Amniotic epithelial cell (primary cell): ENCODE measurements around the gene LAMA3.
A peak's percentile ranks its signal among the peaks of the same experiment; 100 is the strongest.

Experiments used
- DNase-seq: peaks from one replicate; pipeline ENCODE4 v3.0.0-alpha.2; 2010; ENCODE audit warnings: low read depth

The LAMA3 gene

DNA sequence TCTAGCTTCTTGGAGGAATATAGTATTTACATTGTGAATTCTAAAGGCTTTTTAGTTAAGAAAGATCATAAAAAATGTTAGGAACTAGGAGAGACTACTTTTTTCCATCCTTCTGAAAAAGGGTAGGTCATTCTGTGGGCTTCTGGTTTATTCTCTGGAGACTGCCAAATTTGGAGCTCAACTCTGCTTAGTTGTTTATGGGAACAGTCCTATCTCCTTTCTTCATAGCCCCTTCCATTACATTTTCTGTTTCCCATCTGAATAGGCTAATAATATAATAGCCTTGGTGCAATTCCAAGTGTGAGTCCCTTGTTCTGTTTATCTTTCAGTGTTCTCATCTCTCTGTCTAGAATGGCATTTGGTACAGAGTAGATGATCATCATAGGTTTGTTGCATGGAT is 15.6 kb downstream of the LAMA3 start:
- no peak for DNase-seq

DNA sequence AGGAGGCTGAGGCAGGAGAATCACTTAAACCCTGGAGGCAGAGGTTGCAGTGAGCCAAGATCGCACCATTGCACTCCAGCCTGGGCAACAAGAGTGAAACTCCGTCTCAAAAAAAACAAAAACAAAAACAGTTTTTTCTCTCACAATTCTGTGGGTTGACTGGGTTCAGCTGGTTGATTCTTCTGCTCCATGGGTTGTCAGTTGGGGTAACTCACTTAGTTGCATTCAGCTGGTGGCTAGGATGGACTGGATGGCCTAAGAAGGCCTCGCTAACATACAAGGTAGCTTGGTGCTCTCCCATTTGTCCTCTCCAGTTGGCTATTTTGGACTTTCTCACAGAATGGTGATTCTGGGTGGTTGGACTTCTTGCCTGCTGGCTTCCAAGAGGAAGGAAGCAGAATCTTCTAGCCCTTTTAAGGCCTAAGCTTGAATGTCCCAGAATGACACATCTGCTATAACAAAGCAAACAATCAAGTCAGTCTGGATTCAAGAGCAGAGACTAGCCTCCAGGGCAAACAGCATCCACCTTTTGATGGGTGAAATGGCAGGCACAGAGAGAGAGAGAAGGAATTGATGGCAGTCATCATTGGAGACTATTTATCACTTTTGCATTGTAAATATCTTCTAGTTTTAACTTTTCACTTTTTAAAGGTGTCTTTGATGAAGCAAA is 17.9 kb downstream of the LAMA3 start:
- no peak for DNase-seq

DNA sequence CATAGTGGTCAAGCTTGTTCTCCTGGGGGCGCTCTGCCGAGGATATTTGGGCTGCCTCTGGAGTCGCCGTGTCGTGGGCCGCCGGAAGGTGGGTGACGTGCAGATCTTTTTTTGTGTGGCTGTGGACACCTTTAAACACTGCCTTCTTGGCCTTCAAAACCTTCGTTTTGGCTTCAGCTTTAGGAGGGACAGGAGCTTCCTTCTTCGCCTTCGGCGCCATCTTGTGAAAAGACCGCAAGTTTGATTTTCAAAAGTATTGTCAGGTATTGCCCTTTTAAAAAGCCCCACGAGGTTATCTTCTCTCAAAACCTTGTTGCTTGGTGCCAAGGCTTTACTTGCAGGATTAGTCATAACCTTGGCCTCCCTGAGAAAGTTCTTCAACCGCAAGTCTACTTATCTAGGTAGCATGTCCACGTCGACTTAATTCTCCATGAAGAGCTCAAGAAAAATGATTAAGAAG is 20.8 kb downstream of the LAMA3 start:
- DNase-seq: peak; percentile 99

DNA sequence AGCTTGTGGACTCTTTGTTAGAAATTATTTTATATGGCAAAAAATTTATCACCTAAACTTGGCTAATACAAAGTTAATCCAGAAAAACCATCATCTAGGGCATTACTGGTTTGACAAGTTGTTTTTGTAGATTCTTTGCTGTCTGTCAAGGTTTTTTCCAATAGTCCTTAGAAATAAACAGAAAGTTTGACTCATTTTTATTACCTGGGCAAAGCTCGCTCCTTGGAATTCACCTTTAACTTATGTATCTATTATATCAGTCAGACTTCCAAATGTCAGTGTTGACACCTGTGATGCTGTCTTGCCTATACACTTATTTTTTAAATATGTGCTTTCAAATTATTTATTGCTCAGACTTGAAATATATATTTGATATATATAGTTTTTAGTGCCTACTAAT is 21.7 kb downstream of the LAMA3 start:
- DNase-seq: no peak

DNA sequence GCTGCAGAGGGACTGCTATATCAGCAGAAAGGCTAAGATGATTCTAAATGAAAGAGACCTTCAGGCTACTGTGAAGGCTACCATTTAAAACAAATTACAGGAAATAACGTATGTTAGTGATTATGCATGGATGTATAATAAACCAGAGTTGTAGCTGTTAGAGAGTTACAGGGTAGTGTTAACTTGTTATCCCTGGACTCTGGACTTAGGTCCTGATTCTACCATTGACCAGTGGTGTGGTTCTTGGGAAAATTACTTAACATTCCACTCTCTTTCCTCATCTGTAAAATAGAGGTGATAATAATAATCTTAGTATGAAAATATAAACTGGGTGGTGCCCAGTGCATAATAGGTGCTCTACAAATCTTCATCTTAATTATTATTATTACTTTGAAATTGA is 22.2 kb downstream of the LAMA3 start:
- no peak for DNase-seq

DNA sequence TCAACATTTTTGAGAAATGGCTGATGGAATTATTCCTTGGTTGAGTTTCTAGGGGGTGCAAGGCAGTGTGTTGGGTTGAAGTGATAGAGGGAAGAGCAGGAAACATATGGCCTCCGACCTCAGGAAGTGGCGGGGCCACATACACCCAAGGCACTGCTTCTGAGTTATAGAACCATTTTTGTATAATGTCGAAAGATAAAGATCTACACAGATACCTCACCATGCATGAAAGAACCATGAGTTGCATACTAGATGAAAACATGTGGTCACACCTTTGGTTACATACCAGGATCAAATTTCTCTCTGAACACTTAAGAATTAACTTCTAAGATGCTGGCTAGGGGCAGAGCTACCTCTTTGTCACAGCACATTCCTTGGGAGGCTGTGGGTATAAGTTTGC is 23.2 kb downstream of the LAMA3 start:
- DNase-seq: no peak

DNA sequence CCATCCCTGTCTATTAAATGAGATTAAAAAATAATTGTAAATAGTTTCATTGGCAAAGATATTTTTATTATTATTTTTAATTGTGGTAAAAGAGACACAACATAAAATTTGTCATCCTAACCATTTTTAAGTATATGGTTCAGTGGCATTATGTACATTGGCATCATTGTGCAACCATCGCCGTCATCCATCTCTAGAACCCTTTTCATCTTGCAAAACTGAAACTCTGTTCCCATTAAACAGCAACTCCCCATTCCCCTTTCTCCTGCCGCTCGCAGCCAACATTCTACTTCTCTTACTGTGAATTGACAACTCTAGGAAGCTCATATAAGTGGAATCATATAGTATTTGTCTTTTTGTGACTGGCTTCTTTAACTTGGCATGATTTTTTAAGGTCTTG is 25.3 kb downstream of the LAMA3 start:
- no peak for DNase-seq

DNA sequence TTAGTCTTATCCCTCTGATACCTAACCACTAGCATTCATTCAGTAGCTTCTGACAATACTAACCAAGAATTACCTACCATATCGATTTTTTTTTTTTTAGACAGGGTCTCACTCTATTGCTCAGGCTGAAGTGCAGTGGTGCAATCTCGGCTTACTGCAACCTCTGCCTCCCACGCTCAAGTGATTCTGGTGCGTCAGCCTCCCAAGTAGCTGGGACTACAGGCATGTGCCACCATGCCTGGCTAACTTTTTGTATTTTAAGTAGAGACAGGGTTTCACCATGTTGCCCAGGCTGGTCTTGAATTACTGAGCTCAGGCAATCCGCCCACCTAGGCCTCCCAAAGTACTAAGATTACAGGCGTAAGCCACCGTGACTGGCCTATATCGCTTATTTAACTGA is 26.8 kb downstream of the LAMA3 start:
- DNase-seq: peak; percentile 79

DNA sequence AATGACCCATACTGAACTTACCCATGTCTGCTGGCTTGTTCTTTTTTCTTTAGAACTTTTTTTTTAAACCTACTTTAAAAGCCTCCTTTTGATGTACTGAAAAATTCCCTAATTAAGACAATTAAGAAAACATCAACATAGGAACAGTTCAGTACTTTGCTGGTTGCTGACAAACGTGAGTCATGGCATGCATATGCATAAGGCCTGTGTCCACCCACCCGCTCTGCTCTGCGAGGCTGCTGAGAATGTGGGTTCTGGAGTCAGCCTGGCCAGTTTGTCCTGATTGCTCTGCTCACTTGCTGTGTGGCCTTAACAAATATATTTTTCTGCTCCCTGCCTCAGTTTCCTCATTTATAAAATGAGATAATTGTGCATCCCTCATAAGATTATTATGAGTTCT is 27.3 kb downstream of the LAMA3 start:
- peak; percentile 94 for DNase-seq

DNA sequence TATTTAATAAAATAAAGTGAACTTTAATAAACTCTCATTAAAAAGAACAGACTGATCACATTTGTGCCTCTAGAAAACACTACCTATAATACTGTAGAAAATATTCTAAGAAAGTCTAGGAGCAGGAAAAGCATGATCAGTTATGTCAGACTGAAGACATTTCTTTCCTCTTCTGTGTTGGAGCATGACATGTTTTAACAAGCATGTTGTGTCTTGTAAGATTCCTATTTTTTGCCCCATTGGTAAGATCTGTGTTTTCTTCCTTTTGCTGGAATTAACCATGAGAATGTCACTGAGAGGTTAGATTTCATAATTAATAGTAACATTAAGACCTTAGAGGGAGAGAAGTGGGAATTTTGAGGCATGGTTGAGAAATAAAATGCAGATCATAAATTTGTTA is 27.7 kb downstream of the LAMA3 start:
- peak; percentile 29 for DNase-seq

DNA sequence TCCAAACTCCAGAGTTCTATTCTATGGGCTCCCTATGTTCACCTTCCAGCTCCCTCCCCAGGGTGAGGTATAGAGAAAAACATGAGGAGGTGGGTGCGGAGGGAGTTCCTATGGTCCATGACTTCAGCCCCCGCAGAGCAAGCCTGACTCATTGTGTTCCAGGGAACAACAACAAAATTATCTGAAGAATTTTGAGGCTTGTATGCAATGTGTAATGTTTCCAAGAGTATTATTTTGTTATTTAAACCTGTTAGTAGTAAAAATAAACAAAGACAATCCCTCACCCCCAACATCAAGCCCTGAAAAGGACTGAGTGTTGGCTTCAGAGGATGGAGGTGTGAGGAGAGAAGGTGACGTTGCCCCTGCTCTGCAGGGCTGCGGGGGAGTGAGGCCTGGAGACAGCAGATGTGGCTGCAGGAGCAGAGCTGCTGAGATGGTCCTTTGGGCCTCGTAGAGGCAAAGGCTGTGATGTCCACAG is 29.0 kb downstream of the LAMA3 start:
- DNase-seq: peak; percentile 96

DNA sequence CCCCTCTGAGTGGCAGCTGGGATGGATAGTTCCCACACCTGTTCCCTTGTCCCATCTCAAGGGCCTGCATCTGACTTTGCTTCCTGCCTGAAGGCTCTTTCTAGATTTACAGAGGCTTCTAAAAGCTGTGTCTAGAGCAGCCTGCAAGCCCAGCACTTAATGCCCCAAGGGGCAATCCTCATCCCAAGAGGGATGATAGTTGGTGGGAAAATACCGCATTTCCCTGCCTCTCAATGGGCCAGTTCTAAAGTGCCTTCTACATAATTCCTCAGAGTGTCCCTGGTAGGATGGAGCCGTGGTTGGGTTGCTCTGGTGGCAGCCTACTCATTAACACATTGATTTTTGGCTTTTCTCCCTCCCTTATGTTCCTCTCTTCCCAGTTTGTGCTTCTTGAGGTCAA is 29.5 kb downstream of the LAMA3 start:
- no peak for DNase-seq

DNA sequence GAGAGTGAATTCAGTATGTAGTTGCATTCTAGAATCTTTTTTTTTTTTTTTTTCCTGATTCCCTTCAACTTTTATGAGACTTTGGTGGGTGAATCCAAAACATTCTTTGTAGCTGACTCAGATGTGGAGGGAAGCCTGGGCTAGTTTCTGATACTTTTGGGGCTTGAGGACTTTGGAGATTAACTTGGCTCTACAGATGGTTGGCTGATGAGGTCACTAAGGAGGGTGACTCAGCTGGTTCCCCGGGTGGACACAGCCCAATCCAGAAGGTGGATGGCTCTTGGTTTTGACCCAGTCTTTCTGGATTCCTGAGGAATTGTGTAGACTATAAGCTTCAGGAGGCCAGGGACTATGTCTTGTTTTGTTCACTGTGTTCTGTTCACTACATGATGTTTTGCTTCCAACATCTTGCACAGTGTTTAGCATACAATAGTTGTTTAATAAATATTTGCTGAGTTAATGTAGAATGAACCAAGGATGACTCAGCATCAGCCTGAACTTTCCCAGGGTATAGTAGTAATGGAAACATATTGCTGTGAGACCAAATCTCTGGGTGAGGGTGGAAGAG is 30.5 kb downstream of the LAMA3 start:
- peak; percentile 96 for DNase-seq

DNA sequence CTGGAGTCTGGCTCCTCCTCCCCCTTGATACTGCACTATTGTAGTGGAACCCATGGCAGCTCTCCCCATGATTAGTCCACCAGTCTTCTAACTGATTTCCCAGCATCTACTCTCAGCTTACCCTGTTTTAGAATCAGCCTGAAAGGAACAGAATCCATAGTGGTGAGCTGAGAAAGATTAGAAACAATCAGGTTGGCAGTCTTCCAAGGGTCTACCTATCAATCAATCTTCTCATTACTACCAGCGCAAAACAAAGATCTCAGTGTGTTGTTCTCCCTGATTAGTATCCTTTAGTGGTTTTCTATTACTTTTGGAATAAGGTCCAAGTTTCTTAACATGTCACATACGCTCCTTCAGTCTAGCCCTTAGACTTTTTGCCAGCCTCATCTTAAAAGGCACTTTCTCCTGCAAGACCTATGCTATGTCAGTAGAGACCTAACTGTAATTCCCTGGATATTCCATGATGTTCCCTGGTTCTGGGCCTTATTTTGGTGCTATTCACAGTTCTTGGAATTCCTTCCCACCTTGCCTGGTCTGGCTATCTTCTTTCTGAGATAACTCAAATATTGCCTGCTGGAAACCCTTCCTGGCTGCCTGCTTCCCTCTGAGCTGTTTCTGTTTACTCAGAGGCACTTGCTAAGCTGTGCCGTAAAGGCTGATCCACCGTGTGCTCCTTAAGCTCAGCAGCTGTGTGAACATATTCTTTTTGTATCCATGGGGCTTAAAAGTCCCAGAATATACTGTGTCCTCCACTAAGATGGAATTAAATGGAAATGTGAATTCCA is 32.6 kb downstream of the LAMA3 start:
- DNase-seq: peak; percentile 62

DNA sequence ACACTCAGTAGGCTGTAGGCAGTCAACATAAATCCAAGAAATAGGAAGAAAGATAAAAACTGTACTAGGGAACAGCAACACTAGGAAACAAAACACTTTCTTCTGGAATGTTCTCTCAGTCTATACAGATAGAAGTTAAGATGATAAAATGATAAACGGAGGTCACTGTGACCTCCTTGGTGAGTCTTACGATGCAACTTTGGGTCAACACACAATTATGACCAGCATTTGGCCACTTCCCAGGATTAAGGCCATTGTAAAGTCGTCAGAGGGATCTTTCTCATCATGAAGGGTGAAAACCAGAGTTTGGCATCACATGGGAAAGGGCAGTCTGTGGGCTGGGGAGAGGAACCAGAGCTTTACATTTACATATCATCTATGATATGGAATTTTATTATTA is 33.4 kb downstream of the LAMA3 start:
- DNase-seq: peak; percentile 49

DNA sequence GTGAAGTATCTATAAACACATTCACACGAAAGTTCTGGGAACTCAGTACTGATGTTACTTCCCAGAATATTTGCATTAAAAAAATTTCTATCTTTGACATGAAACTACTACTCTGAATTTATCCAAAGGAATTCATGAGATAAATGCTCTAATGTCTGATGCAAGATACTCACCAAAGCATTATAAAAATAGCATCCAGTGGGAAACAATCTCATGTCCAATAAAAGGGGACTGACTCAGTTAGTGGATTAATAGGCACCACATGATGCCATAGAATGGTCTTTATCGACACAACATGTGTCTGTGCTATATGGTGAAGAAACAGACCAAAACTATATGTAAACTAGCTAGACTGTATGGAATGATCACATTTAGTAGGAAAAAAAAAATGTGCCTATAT is 33.9 kb downstream of the LAMA3 start:
- DNase-seq: peak; percentile 76

DNA sequence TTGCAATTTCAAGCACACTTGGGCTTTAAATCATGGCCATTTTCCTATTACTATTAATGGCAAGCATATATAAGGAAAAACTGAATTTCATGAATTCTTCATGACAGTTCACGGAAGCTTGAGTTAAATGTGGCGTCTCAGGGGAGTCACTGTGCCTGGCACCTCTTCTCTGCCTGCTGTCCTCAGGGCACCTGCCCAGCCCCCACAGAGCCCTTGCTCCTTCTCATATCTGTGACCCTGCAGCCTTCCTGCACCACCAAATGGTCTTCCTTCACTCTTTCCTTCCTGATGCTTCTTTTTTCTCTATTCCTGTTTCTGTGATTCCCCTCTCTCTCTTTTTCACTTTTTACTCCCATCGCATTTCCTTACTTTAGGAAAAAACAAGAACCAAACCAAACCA is 35.4 kb downstream of the LAMA3 start:
- DNase-seq: no peak

DNA sequence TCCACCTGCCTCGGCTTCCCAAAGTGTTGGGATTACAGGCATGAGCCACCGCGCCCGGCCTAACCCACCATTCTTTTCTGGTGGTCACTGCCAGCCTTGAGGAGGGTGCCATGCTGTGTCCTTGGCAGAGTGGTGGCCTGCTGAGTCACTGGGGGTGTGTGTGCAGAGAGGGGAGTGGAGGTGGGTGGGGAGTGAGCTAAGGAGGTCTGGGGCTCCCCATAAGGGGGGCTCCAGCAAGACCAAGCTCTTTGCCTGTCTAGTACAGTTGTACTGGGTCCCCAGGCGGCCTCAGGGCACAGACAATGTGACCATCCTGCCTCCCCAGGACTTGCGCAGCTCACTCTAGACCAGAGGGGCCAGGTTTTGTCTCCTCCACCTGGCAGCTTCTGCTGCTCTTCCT is 36.1 kb downstream of the LAMA3 start:
- DNase-seq: no peak

DNA sequence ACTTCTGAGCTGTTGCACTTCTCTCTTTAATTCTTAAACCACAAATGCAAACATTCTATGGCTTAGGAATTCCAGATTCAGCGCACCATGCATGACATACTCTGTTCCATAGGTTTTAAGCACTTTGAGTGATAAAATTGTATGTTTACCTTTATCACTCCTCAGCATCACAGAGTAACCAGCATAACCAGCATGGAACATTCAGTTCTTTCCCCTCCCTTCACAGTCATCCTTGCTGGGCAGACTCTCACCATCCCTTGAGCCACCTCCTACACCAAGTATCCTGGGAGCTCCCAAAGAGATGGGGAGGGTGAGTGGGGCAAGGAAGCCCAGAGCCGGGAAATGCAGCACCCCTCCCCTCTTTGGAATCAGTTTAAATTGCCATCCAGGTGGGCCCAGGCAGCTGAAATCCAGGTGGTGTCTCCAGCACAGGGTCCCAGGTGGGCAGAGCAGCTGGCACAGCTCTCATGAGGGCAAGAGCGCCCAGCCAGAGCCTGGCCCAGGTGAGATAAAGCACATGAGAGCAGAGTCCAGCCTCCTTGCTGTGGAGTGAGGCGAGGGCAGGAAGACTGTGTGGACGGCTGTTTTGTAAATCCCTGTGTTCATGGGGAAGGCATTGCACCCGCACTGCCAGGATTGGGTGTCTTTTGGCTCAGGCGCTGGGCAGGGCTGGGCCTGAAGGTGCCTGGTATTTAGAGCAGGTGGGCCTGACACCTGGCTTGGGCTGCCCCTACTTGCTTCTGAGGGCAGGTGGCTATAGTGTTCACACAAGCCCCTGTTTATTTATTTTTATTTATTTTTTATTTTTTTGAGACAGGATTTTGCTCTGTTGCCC is 36.8 kb downstream of the LAMA3 start:
- peak; percentile 82 for DNase-seq

DNA sequence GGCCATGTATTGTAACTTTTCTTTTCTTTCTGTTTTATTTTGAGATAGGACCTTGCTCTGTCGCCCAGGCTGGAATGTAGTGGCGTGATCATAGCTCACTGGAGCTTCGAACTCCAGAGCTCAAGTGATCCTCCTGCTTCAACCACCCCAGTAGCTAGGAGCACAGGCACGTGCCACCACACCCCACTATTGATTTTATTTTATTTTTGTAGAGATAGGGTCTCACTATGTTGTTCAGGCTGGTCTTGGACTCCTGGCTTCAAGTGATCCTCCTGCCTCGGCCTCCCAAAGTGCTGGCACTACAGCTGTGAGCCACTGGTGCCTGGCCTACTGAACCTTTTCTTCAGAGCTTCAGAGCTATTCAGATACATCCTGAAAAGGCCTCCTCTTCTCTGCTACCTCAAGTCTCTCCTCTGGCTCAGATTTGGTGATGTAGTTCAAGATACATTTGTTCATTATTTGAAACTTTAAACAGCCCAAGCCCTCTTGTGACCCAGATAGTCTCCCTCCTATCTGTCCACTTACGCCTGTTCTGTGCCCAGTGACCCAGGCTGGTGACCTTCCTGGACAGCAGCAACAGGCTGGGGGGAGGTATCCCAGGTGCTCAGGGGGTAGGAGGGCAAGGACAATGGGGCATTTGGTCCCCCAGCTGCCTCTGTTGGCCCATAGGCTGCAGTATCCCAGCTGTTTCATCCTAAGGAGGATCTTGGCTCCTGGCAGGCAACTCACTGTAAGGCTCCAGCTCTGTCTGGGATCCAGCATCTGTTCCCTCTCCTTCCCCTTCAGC is 38.6 kb downstream of the LAMA3 start:
- no peak for DNase-seq

DNA sequence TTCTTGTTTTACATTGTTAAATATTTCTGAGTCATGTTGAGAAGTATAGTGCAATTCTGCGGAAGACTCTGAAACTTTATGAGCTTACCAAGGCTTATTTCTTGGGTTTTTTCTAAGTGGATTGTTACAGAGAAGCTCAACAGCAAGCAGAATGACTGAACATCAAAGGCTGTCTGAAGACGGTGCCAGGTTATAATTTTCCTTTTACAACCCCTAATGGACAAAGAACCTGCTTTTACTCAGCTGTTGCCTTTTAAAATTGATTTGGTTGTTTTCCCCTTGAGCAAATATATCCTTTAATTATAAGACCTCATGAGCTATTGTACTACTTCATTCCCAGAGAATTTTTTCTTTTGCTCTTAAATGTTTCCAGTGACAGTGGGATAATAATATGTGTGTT is 41.6 kb downstream of the LAMA3 start:
- no peak for DNase-seq

DNA sequence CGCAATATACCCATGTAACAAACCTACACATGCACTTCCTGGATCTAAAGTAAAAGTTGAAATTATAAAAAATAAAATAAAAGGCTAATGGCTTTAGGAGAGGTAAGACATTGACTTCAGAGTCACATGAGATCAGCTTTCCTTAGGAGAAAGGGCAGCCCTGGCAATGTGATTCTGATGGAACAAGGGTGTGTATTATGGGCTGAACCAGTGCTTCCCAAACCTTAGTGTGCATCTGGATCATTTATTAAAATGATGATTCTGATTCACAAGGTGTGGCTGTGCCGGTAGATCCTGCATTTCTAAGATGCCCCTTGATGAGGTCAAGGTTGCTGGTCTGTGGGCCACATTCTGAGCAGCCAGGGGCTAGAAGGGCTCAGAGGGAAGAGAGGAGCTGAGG is 42.6 kb downstream of the LAMA3 start:
- no peak for DNase-seq
